Ovary (tissue), 9 donors: ENCODE results near the gene ZNF429. TPM values are rescaled to one million over a fixed set of nuclear protein-coding genes. Genes with fewer than 3 reads are reported as not detected.
"Not testable (repeated sequence)": the region's sequence is repeated elsewhere in the genome, so short reads cannot be mapped to it uniquely, and the experiment has no call there.

ENCODE experiments used
- DNase-seq, 5 donors: peaks; one replicate each; pipeline ENCODE4 v3.0.0-alpha.2; 2019 to 2020
- H3K27ac ChIP-seq, 2 donors: fragments of 200-600 bp; one replicate each; pipeline versions ENCODE4 v1.5.1 to v1.8.0; 2019 to 2022
- H3K27me3 ChIP-seq: fragments of 200-600 bp; one replicate; pipeline ENCODE4 v1.8.0; 2022
- H3K36me3 ChIP-seq: fragments of 200-600 bp; sonication (generic); one replicate; pipeline ENCODE4 v1.5.1; 2019
- H3K4me1 ChIP-seq: one replicate; pipeline ENCODE4 v1.8.1; 2013; ENCODE audit warnings: mild to moderate bottlenecking, moderate library complexity; ENCODE audit not compliant: insufficient read depth
- H3K4me3 ChIP-seq: fragments of 200-600 bp; sonication (generic); one replicate; pipeline ENCODE4 v1.5.1; 2017
- H3K9me3 ChIP-seq, 2 donors: fragments of 200-600 bp in 1 of 2; sonication (generic) in 1 of 2; one replicate each; pipeline versions ENCODE4 v1.5.1 to v1.8.1; 2013 to 2019; ENCODE audit warnings: mild to moderate bottlenecking in 1 of 2, moderate library complexity in 1 of 2
- CTCF ChIP-seq, 3 donors: fragments of 450-650 bp in 2 of 3; fragments of 200-600 bp in 1 of 3; IDR thresholded peaks; one replicate each; pipeline versions ENCODE4 v1.5.1 to v1.8.0; 2016 to 2022; ENCODE audit warnings: antibody characterized with exemption in 3 of 3, mild to moderate bottlenecking in 1 of 3
- EP300 ChIP-seq: sonication (generic); formaldehyde crosslinking; IDR thresholded peaks from one replicate; pipeline ENCODE4 v1.6.1; 2017; ENCODE audit warnings: antibody characterized with exemption
- POLR2A ChIP-seq: fragments of 450-650 bp; IDR thresholded peaks from one replicate; pipeline ENCODE4 v1.6.1; 2017; ENCODE audit warnings: antibody characterized with exemption, mild to moderate bottlenecking, moderate library complexity
- WGBS, 3 donors: extraction: QIAGEN DNeasy Blood & Tissue Kit in 1 of 3; methylation state at CpG; one replicate each; pipeline versions ENCODE4 v1.1.5 to v1.1.7; 2013 to 2017; 5-methylcytosine and 5-hydroxymethylcytosine counted together
- intact Hi-C, 4 donors: fragments of 100-400 bp; cut with DNase I; formaldehyde crosslinking; loops; one replicate each; pipeline versions ENCODE4 v1.11.0 to v1.15.1; 2022 to 2023
- polyA plus RNA-seq, 2 donors: library from polyadenylated mRNA; stranded (reverse); fragments of 200-250 nt in 1 of 2; fragments of 350-450 nt in 1 of 2; fragmentation: Illumina TruSeq in 1 of 2; extraction: RNeasy Lipid Tissue Mini Kit (QIAGEN cat#74804) in 1 of 2; gene quantifications; one replicate each; pipeline ENCODE4 v1.2.3, GENCODE V29; 2013 to 2014
- total RNA-seq, 7 donors: library from RNA; depleted of rRNA in 2 of 7; stranded (reverse); fragments of >200 nt in 2 of 7; fragmentation: NEBNext Ultra II Directional in 3 of 7; extraction: Animal tissue kit (Norgen Biotek cat#: 25700) in 3 of 7; gene quantifications; one replicate each; pipeline versions ENCODE4 v1.1.0 to v1.2.4, GENCODE V29; 2016 to 2023
- donor health status: DM: no; HTN: no; CAD: no; lungs with moderate emphysema.
- donor health status: DM: no; HTN: no; CAD: no.
- donor health status: Bipolar disorder and iron deficiency.
- donor health status: DM: yes; HTN: yes; CAD: no.
- donor health status: DM: no; HTN: no; CAD: no.
- donor health status: DM: yes; HTN: yes; CAD: no.

The ZNF429 gene
- total and polyA plus RNA-seq, 9 donors = 10.9 to 22.8 (median 13.2) TPM

GRCh38 chr19:21498651-21499050 is 6.8 kb upstream of the ZNF429 start:
- H3K4me1 ChIP-seq = no peaks in the 10 kb centered on the region
- H3K27ac ChIP-seq = no peak overlapping the region
- H3K4me3 ChIP-seq = no peak overlapping the region
- WGBS, 3 donors = 68 to 98% (median 71%) methylated on average over 2 of the region's 2 CpGs
- DNase-seq = no peak
- no peaks in the 10 kb centered on the region for H3K9me3 ChIP-seq
- no peaks in the 10 kb centered on the region for H3K27me3 ChIP-seq
- no peak for TF ChIP-seq POLR2A
- TF ChIP-seq CTCF (IDR thresholded peaks at IDR 0.05) = no peak
- TF ChIP-seq EP300 = no peak
- intact Hi-C loops = no loop called here
- no peaks in the 10 kb centered on the region for H3K36me3 ChIP-seq

- TF ChIP-seq EP300 (no peak), CTCF (IDR thresholded peaks at IDR 0.05) (no peak), POLR2A (no peak)
- DNase-seq = no peak
- Histone ChIP-seq H3K9me3 (no peaks in the 10 kb centered on the region), H3K36me3 (no peaks in the 10 kb centered on the region), H3K4me3 (no peak overlapping the region), H3K27ac (no peak overlapping the region), H3K4me1 (peaks cover 10% of the 10 kb centered on the region), H3K27me3 (no peaks in the 10 kb centered on the region)
- intact Hi-C loops = no loop called here
- WGBS, 3 donors = 72 to 75% (median 74%) methylated on average over 5 of the region's 5 CpGs
These were observed 2.8 kb downstream of the ZNF429 start for GRCh38 chr19:21508198-21508597.

- WGBS, 3 donors = 92 to 93% methylated on average over 21 to 22 of the region's 25 CpGs; no CpG with 5 or more reads in 1 of the 3 donors
- H3K4me1 ChIP-seq = peaks cover 10% of the 10 kb centered on the region
- H3K9me3 ChIP-seq = not testable (repeated sequence)
These were observed 5.7 kb downstream of the ZNF429 start for GRCh38 chr19:21511058-21511457.

GRCh38 chr19:21512609-21513008 is 7.2 kb downstream of the ZNF429 start:
- H3K4me3 ChIP-seq, H3K4me1 ChIP-seq, H3K27me3 ChIP-seq, H3K27ac ChIP-seq, H3K9me3 ChIP-seq, DNase-seq, H3K36me3 ChIP-seq: not testable (repeated sequence)
- WGBS, 3 donors = 81 to 94% (median 93%) methylated on average over 7 of the region's 7 CpGs
- intact Hi-C loops = loop anchor here in 1 of 4 donors (5.0 kb wide), 1 partner anchor 85 kb away; no protein-coding TSS in a partner anchor

More at GRCh38 chr19:21511058-21511457, 5.7 kb downstream of the ZNF429 start:
- H3K4me3 ChIP-seq, H3K27ac ChIP-seq, H3K36me3 ChIP-seq, DNase-seq, H3K27me3 ChIP-seq: not testable (repeated sequence)
- intact Hi-C loops = loop anchor here in 1 of 4 donors (5.0 kb wide), 1 partner anchor 86 kb away; no protein-coding TSS in a partner anchor

GRCh38 chr19:21513651-21514050 is 8.2 kb downstream of the ZNF429 start:
- WGBS, 3 donors = 37 to 48% (median 44%) methylated on average over 2 of the region's 2 CpGs
- TF ChIP-seq POLR2A (no peak), CTCF (IDR thresholded peaks at IDR 0.05) (no peak), EP300 (no peak)
- H3K4me1 ChIP-seq = no peaks in the 10 kb centered on the region
- H3K27ac ChIP-seq = no peak overlapping the region
- intact Hi-C loops = loop anchor here in 1 of 4 donors (5.0 kb wide), 1 partner anchor 84 kb away; no protein-coding TSS in a partner anchor
- no peaks in the 10 kb centered on the region for H3K9me3 ChIP-seq
- no peaks in the 10 kb centered on the region for H3K36me3 ChIP-seq
- no peaks in the 10 kb centered on the region for H3K27me3 ChIP-seq
- no peak overlapping the region for H3K4me3 ChIP-seq
- no peak for DNase-seq
